CD4-positive, alpha-beta memory T cell (primary cell): Measurements from ENCODE around the gene SESTD1. TPM values are rescaled to one million over a fixed set of nuclear protein-coding genes. Genes with fewer than 3 reads are reported as not detected.

ENCODE experiments used
- CTCF ChIA-PET: fragments of 350-600 bp; sonication (Branson Sonifier 250); formaldehyde crosslinking; loops from one replicate; lab custom pipeline; 2021; ENCODE audit warnings: inconsistent platforms; ENCODE audit not compliant: partially characterized antibody; lab: Charles Lee
- POLR2A ChIA-PET: fragments of 350-600 bp; sonication (Branson Sonifier 250); formaldehyde crosslinking; loops from one replicate; lab custom pipeline; 2021; ENCODE audit not compliant: partially characterized antibody; lab: Charles Lee
- DNase-seq, 5 donors: peaks; one replicate each; pipeline versions ENCODE4 v3.0.0 to v3.0.0-alpha.2; 2020 to 2022; ENCODE audit warnings: mixed read lengths in 1 of 5
- H3K27ac ChIP-seq: one replicate; pipeline ENCODE4 v1.7.0; 2013; ENCODE audit warnings: low read depth, low read length
- H3K27me3 ChIP-seq: 2 replicates; pipeline ENCODE4 v1.7.0; 2013; ENCODE audit warnings: mild to moderate bottlenecking, low read length, moderate library complexity; ENCODE audit not compliant: insufficient read depth
- H3K36me3 ChIP-seq: 2 replicates; pipeline ENCODE4 v1.7.0; 2013; ENCODE audit warnings: mild to moderate bottlenecking, low read length, moderate library complexity; ENCODE audit not compliant: insufficient read depth
- H3K4me1 ChIP-seq: 2 replicates; pipeline ENCODE4 v1.7.0; 2013; ENCODE audit warnings: mild to moderate bottlenecking, low read length, moderate library complexity; ENCODE audit not compliant: insufficient read depth
- H3K4me3 ChIP-seq, 2 donors: one replicate each; pipeline ENCODE4 v1.7.0; 2013; ENCODE audit warnings: low read length in 2 of 2, mild to moderate bottlenecking in 1 of 2
- H3K9me3 ChIP-seq, 2 donors: one replicate each; pipeline ENCODE4 v1.7.0; 2013; ENCODE audit warnings: low read length in 2 of 2, control low read depth in 1 of 2; ENCODE audit not compliant: control insufficient read depth in 1 of 2
- H3K27ac Mint-ChIP-seq, 7 donors: one replicate each; pipeline ENCODE4 v1.8.0; 2020 to 2021; ENCODE audit warnings: mixed read lengths in 7 of 7, mild to moderate bottlenecking in 6 of 7, inconsistent platforms in 3 of 7, moderate library complexity in 3 of 7
- H3K27me3 Mint-ChIP-seq, 2 donors: one replicate each; pipeline ENCODE4 v1.8.0; 2020 to 2021; ENCODE audit warnings: mixed read lengths in 2 of 2
- H3K36me3 Mint-ChIP-seq, 2 donors: one replicate each; pipeline ENCODE4 v1.8.0; 2020 to 2021; ENCODE audit warnings: mixed read lengths in 2 of 2, inconsistent platforms in 1 of 2, mild to moderate bottlenecking in 1 of 2
- H3K4me1 Mint-ChIP-seq, 4 donors: one replicate each; pipeline ENCODE4 v1.8.0; 2020 to 2021; ENCODE audit warnings: mixed read lengths in 4 of 4, mild to moderate bottlenecking in 1 of 4
- H3K4me3 Mint-ChIP-seq, 8 donors: one replicate each; pipeline ENCODE4 v1.8.0; 2020 to 2021; ENCODE audit warnings: mixed read lengths in 8 of 8, mild to moderate bottlenecking in 7 of 8, moderate library complexity in 6 of 8, inconsistent platforms in 3 of 8
- H3K9me3 Mint-ChIP-seq, 8 donors: one replicate each; pipeline ENCODE4 v1.8.0; 2020 to 2021; ENCODE audit warnings: mixed read lengths in 8 of 8, mild to moderate bottlenecking in 5 of 8, inconsistent platforms in 3 of 8, moderate library complexity in 1 of 8
- intact Hi-C: fragments of 100-400 bp; cut with micrococcal nuclease; formaldehyde crosslinking; loops from one replicate; pipeline ENCODE4 v1.15.1; 2023
- polyA plus RNA-seq, 2 donors: library from polyadenylated mRNA; unstranded; fragments of 300-500 nt; fragmentation: Illumina TruSeq; gene quantifications; one replicate each; pipeline ENCODE4 v1.2.3, GENCODE V29; 2021
- total RNA-seq, 2 experiments: library from RNA; stranded (reverse); gene quantifications; one replicate each; pipeline ENCODE4 v1.2.3, GENCODE V29; 2021

The SESTD1 gene
- total and polyA plus RNA-seq, 4 experiments from 2014 or later: 0.81 to 11.9 (median 7.0) TPM

GRCh38 chr2:179260224-179260623, 4.4 kb downstream of the SESTD1 start:
- H3K4me3 Mint-ChIP-seq: no peak overlapping the region
- peaks cover 1 to 6% of the 10 kb centered on the region in 2 donors for H3K27me3 Mint-ChIP-seq
- Histone ChIP-seq H3K9me3 (no peaks in the 10 kb centered on the region), H3K27me3 (no peaks in the 10 kb centered on the region), H3K4me3 (no peak overlapping the region), H3K4me1 (peaks cover 10% of the 10 kb centered on the region), H3K36me3 (no peaks in the 10 kb centered on the region), H3K27ac (no peak overlapping the region)
- peaks cover 0 to 4% (median 1%) of the 10 kb centered on the region in 8 donors for H3K9me3 Mint-ChIP-seq
- no peak for DNase-seq
- intact Hi-C loops: loop anchor here (10.0 kb wide), 1 partner anchor 45 kb away; no protein-coding TSS in a partner anchor
- no peak overlapping the region for H3K27ac Mint-ChIP-seq
- H3K36me3 Mint-ChIP-seq: no peaks in the 10 kb centered on the region
- peaks cover 4 to 13% (median 9%) of the 10 kb centered on the region in 4 donors for H3K4me1 Mint-ChIP-seq
- CTCF ChIA-PET: no interaction called here
- POLR2A ChIA-PET: no interaction called here

- Mint-ChIP-seq H3K27ac (no peak overlapping the region), H3K27me3 (no peaks in the 10 kb centered on the region), H3K36me3 (no peaks in the 10 kb centered on the region), H3K4me3 (no peak overlapping the region), H3K9me3 (peaks cover 0 to 8% (median 0%) of the 10 kb centered on the region in 8 donors), H3K4me1 (peaks cover 0 to 30% (median 8%) of the 10 kb centered on the region in 4 donors)
- ChIA-PET CTCF (no interaction called here), POLR2A (no interaction called here)
- H3K27me3 ChIP-seq: no peaks in the 10 kb centered on the region
- no peaks in the 10 kb centered on the region for H3K36me3 ChIP-seq
- no peaks in the 10 kb centered on the region for H3K4me1 ChIP-seq
- no peak for DNase-seq
- no peaks in the 10 kb centered on the region for H3K9me3 ChIP-seq
- no peak overlapping the region for H3K4me3 ChIP-seq
- intact Hi-C loops: no loop called here
- H3K27ac ChIP-seq: no peak overlapping the region
These were observed 9.5 kb downstream of the SESTD1 start for GRCh38 chr2:179255129-179255528.

- H3K9me3 ChIP-seq: no peaks in the 10 kb centered on the region
- Mint-ChIP-seq H3K27ac (peak overlapping the region in 1 of 7 donors; percentile 33), H3K9me3 (peaks cover 0 to 12% (median 0%) of the 10 kb centered on the region in 8 donors), H3K27me3 (no peaks in the 10 kb centered on the region), H3K36me3 (no peaks in the 10 kb centered on the region), H3K4me1 (peaks cover 0 to 34% (median 9%) of the 10 kb centered on the region in 4 donors), H3K4me3 (peak overlapping the region in 3 of 8 donors; percentile 12 to 73 (median 56))
- CTCF ChIA-PET: interaction anchor here (1.3 kb wide), 1 partner anchor 14 kb away, joined by 3 read pairs; no protein-coding TSS in a partner anchor
- H3K27me3 ChIP-seq: no peaks in the 10 kb centered on the region
- DNase-seq: no peak
- no peak overlapping the region for H3K4me3 ChIP-seq
- no peaks in the 10 kb centered on the region for H3K4me1 ChIP-seq
- H3K36me3 ChIP-seq: no peaks in the 10 kb centered on the region
- POLR2A ChIA-PET: no interaction called here
- intact Hi-C loops: loop anchor here (1.0 to 2.0 kb wide), 2 partner anchors 10 to 14 kb away; no protein-coding TSS in a partner anchor
- no peak overlapping the region for H3K27ac ChIP-seq
These were observed 11.4 kb downstream of the SESTD1 start for GRCh38 chr2:179253226-179253625.

GRCh38 chr2:179252423-179252822, 12.2 kb downstream of the SESTD1 start:
- H3K4me3 Mint-ChIP-seq: peak overlapping the region in 3 of 8 donors; percentile 7 to 73 (median 56)
- intact Hi-C loops: loop anchor here (2.0 kb wide), 1 partner anchor 14 kb away; no protein-coding TSS in a partner anchor
- DNase-seq: no peak
- H3K4me3 ChIP-seq: no peak overlapping the region
- peaks cover 0 to 40% (median 10%) of the 10 kb centered on the region in 4 donors for H3K4me1 Mint-ChIP-seq
- no peaks in the 10 kb centered on the region for H3K9me3 ChIP-seq
- POLR2A ChIA-PET: interaction anchor here (1.0 kb wide), 1 partner anchor 13 kb away, joined by 3 read pairs; no protein-coding TSS in a partner anchor
- no peaks in the 10 kb centered on the region for H3K27me3 ChIP-seq
- H3K36me3 Mint-ChIP-seq: no peaks in the 10 kb centered on the region
- H3K27ac Mint-ChIP-seq: peak overlapping the region in 3 of 7 donors; percentile 2 to 33 (median 8)
- no peaks in the 10 kb centered on the region for H3K27me3 Mint-ChIP-seq
- H3K36me3 ChIP-seq: no peaks in the 10 kb centered on the region
- peaks cover 0 to 12% (median 0%) of the 10 kb centered on the region in 8 donors for H3K9me3 Mint-ChIP-seq
- CTCF ChIA-PET: no interaction called here
- H3K4me1 ChIP-seq: no peaks in the 10 kb centered on the region
- no peak overlapping the region for H3K27ac ChIP-seq

GRCh38 chr2:179251870-179252269, 12.8 kb downstream of the SESTD1 start:
- no peak overlapping the region for H3K4me3 Mint-ChIP-seq
- DNase-seq: no peak
- H3K4me3 ChIP-seq: no peak overlapping the region
- H3K9me3 ChIP-seq: no peaks in the 10 kb centered on the region
- H3K36me3 Mint-ChIP-seq: no peaks in the 10 kb centered on the region
- H3K4me1 ChIP-seq: no peaks in the 10 kb centered on the region
- POLR2A ChIA-PET: interaction anchor here (1.0 kb wide), 1 partner anchor 13 kb away, joined by 3 read pairs; no protein-coding TSS in a partner anchor
- H3K27me3 Mint-ChIP-seq: no peaks in the 10 kb centered on the region
- no peaks in the 10 kb centered on the region for H3K36me3 ChIP-seq
- no peak overlapping the region for H3K27ac ChIP-seq
- intact Hi-C loops: loop anchor here (2.0 kb wide), 1 partner anchor 13 kb away; no protein-coding TSS in a partner anchor
- H3K27me3 ChIP-seq: no peaks in the 10 kb centered on the region
- H3K4me1 Mint-ChIP-seq: peaks cover 0 to 40% (median 10%) of the 10 kb centered on the region in 4 donors
- CTCF ChIA-PET: no interaction called here
- H3K27ac Mint-ChIP-seq: no peak overlapping the region
- peaks cover 0 to 12% (median 0%) of the 10 kb centered on the region in 8 donors for H3K9me3 Mint-ChIP-seq

- H3K36me3 ChIP-seq: no peaks in the 10 kb centered on the region
- no peak overlapping the region for H3K4me3 ChIP-seq
- Mint-ChIP-seq H3K9me3 (peaks cover 0 to 13% (median 3%) of the 10 kb centered on the region in 8 donors), H3K27ac (peak overlapping the region in 2 of 7 donors; percentile 34 to 45), H3K4me1 (peaks cover 0 to 45% (median 10%) of the 10 kb centered on the region in 4 donors), H3K4me3 (peak overlapping the region in 1 of 8 donors; percentile 32), H3K36me3 (no peaks in the 10 kb centered on the region), H3K27me3 (no peaks in the 10 kb centered on the region)
- no peak overlapping the region for H3K27ac ChIP-seq
- no peaks in the 10 kb centered on the region for H3K27me3 ChIP-seq
- H3K4me1 ChIP-seq: no peaks in the 10 kb centered on the region
- DNase-seq: no peak
- no peaks in the 10 kb centered on the region for H3K9me3 ChIP-seq
- intact Hi-C loops: no loop called here
- ChIA-PET POLR2A (no interaction called here), CTCF (no interaction called here)
These were observed 13.7 kb downstream of the SESTD1 start for GRCh38 chr2:179250848-179251504.

GRCh38 chr2:179250095-179250494, 14.5 kb downstream of the SESTD1 start:
- no peaks in the 10 kb centered on the region for H3K9me3 ChIP-seq
- ChIA-PET POLR2A (no interaction called here), CTCF (no interaction called here)
- Mint-ChIP-seq H3K36me3 (no peaks in the 10 kb centered on the region), H3K9me3 (peaks cover 0 to 13% (median 3%) of the 10 kb centered on the region in 8 donors), H3K4me3 (peak overlapping the region in 2 of 8 donors; percentile 32 to 36), H3K27ac (peak overlapping the region in 2 of 7 donors; percentile 32 to 34), H3K4me1 (peaks cover 0 to 45% (median 9%) of the 10 kb centered on the region in 4 donors), H3K27me3 (no peaks in the 10 kb centered on the region)
- H3K27me3 ChIP-seq: no peaks in the 10 kb centered on the region
- no peak for DNase-seq
- H3K4me3 ChIP-seq: no peak overlapping the region
- no peaks in the 10 kb centered on the region for H3K4me1 ChIP-seq
- intact Hi-C loops: no loop called here
- no peaks in the 10 kb centered on the region for H3K36me3 ChIP-seq
- H3K27ac ChIP-seq: no peak overlapping the region
